SJCRH30 (cell line): ENCODE measurements around the gene CITED1. TPM values are rescaled to one million over a fixed set of nuclear protein-coding genes. Genes with fewer than 3 reads are reported as not detected.

Source experiments
- DNase-seq, 2 experiments: peaks; one replicate each; pipeline ENCODE4 v3.0.0-alpha.2; 2015 to 2020
- H3K27ac ChIP-seq: fragments of 250-450 bp; sonication (Bioruptor Pico); 2 replicates; pipeline ENCODE4 v1.5.1; 2020; ENCODE audit warnings: mild to moderate bottlenecking, moderate library complexity
- H3K27me3 ChIP-seq: fragments of 250-450 bp; sonication (Bioruptor Pico); 2 replicates; pipeline ENCODE4 v1.5.1; 2020; ENCODE audit warnings: mild to moderate bottlenecking, moderate library complexity
- H3K36me3 ChIP-seq: fragments of 250-450 bp; sonication (Bioruptor Pico); 2 replicates; pipeline ENCODE4 v1.5.1; 2020; ENCODE audit warnings: mild to moderate bottlenecking, moderate library complexity
- H3K4me1 ChIP-seq: fragments of 250-450 bp; sonication (Bioruptor Pico); 2 replicates; pipeline ENCODE4 v1.5.1; 2020; ENCODE audit warnings: mild to moderate bottlenecking, moderate library complexity
- H3K4me3 ChIP-seq: fragments of 250-450 bp; sonication (Bioruptor Pico); 2 replicates; pipeline ENCODE4 v1.5.1; 2020; ENCODE audit warnings: mild to moderate bottlenecking, moderate library complexity
- H3K9me3 ChIP-seq: fragments of 250-450 bp; sonication (Bioruptor Pico); replicated peaks from 2 replicates; pipeline ENCODE4 v1.5.1; 2020; ENCODE audit warnings: mild to moderate bottlenecking, moderate library complexity
- total RNA-seq: library from RNA; depleted of rRNA; stranded (reverse); fragments of >200 nt; shearing (Covaris generic); gene quantifications from 2 replicates; pipeline ENCODE4 v1.2.3, GENCODE V29; 2014

The CITED1 gene
- total RNA-seq, 1 experiment from 2014 or later: 8.1 TPM

DNA sequence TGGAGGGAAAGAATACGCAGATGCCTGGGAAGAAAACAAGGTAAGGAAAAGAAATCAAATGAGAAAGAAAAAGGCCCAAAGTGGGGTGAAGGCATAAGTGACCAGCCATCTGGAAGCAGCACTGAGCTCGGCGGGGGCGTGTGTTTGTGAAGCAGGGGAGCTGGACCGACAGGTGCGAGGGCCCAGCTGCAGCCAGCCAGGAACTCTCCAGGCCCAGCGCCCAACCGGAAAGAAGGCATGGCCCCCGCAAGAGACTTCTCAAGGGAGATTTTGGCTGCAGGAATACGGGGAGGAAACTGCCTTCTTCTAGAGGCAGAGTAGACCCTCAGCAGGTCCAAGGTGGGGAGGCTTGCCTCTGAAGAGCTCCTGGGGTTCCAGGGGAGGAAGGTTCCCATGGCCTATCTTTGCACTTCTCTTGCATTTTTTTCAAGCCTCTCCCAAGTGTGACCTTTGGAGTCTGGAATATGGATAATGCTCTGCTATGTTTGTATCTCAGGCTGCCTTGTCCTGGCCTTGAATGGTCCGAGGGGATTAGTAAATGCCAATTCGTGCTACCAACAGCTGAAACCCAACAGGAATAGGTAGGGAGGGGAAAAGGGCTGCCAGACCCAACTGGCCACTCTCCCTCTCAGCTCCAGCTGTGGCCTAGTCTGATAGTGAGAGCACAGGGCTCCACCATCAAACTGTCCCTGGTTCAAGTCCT is 10.8 kb upstream of the CITED1 start:
- Histone ChIP-seq H3K4me3 (no peak overlapping the region), H3K4me1 (peaks cover 7% of the 10 kb centered on the region; the same call in 1 of the 2 replicates), H3K9me3 (no peaks in the 10 kb centered on the region), H3K27me3 (no peaks in the 10 kb centered on the region), H3K27ac (no peak overlapping the region), H3K36me3 (no peaks in the 10 kb centered on the region)
- peak; percentile 54 to 72 for DNase-seq

DNA sequence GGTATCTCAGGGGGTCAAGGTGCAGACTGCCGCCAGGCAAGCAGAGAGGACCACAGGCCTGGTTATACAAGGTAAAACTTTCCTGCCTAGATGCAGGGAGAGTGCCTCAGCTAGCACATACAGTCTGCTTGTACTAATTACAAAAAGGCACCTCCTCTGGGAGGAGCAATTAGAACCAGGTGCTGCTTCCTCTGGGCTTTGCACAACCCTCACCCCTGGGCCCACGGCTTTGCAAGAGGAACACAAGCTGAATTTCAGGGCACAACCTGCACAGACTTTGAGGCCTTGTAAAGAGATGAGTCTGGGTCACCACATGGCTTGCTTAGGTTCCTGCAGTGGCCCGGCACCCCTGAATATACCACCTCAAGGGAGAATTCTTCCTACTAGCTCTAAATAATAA is 9.2 kb upstream of the CITED1 start:
- no peaks in the 10 kb centered on the region for H3K27me3 ChIP-seq
- H3K4me1 ChIP-seq: peaks cover 7% of the 10 kb centered on the region; the same call in 1 of the 2 replicates
- H3K36me3 ChIP-seq: no peaks in the 10 kb centered on the region
- H3K9me3 ChIP-seq: no peaks in the 10 kb centered on the region
- H3K4me3 ChIP-seq: no peak overlapping the region
- H3K27ac ChIP-seq: no peak overlapping the region
- DNase-seq: no peak

DNA sequence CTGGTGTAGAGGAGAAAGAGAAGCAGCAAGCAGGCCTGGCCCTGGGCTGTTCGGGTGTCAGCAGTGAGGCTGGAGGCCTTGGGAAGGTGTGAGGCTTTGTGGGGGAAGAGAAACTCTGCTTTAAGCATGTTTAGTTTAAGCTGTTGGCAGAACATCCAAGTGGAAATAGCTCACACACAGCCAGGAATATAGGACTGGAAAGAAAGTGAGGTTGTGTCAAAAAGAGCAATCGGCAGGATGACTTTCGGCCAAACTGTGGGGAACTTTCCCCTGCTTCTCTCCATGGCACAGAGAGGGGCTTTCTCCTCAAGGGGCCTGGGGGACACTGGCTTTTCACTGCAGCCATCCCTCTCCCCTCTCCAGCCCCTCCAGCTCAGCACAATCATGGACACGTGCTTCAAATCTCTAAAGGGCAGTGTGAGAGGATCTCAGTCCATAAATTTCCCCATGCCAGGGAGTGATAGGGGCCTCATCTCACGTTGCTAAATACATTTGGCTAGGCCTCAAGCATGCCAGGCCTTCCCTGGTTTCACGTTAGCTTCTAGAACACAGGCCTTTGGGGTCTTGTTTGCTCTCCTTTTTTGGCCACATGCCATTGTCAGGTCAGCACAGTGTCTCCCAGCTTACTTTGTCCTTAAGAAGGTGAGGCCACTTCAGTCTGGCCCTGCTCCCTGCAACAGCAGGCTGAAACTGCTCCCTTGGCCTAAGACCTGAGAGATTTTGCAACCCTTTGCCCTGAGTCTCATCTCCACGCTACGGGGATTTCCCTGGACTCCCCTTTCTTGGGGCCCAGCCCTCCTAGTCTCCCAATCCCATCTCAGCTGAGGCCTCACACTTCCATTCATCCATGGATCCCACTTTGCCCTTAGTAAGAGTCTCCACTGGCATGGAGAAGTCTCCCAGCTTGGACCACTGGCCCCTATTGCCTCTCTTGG is 8.3 kb upstream of the CITED1 start:
- no peak for DNase-seq
- H3K4me3 ChIP-seq: no peak overlapping the region

DNA sequence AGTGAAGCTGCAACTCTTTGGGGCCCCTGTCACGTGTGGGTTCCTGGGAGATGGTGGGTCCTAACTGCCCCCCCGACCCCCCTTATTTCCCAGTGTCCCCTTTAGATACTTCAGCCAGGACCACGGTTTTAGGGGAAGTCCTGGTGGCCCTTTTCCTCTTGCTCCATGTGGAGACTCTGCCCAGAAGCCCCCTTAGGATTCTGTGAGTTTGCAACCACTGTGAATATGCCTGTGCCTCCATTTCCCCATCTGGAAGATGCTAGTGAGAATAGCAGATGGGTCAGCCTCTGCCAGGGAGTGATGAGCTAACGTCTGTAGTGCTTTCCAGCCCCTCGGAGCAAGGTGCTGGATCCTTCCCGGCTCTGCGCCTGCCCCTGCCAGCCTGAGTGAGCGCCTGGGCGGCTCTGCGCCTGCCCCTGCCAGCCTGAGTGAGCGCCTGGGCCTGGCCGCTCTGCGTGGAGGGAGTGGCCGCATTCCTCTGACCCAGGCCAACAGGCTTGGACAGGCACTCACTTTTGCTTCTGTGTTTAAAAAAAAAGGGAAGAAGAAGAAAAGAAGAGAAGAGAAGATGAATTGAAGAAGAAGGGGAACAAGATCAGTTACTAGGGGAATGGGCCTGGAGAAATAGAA is 6.7 kb upstream of the CITED1 start:
- Histone ChIP-seq H3K4me1 (peaks cover 7% of the 10 kb centered on the region; the same call in 1 of the 2 replicates), H3K4me3 (no peak overlapping the region), H3K27ac (no peak overlapping the region), H3K36me3 (no peaks in the 10 kb centered on the region), H3K9me3 (no peaks in the 10 kb centered on the region), H3K27me3 (no peaks in the 10 kb centered on the region)
- no peak for DNase-seq

More for the DNA sequence above, 8.3 kb upstream of the CITED1 start:
- Histone ChIP-seq H3K27me3 (no peaks in the 10 kb centered on the region), H3K9me3 (no peaks in the 10 kb centered on the region), H3K4me1 (peaks cover 7% of the 10 kb centered on the region; the same call in 1 of the 2 replicates), H3K36me3 (no peaks in the 10 kb centered on the region), H3K27ac (no peak overlapping the region)

DNA sequence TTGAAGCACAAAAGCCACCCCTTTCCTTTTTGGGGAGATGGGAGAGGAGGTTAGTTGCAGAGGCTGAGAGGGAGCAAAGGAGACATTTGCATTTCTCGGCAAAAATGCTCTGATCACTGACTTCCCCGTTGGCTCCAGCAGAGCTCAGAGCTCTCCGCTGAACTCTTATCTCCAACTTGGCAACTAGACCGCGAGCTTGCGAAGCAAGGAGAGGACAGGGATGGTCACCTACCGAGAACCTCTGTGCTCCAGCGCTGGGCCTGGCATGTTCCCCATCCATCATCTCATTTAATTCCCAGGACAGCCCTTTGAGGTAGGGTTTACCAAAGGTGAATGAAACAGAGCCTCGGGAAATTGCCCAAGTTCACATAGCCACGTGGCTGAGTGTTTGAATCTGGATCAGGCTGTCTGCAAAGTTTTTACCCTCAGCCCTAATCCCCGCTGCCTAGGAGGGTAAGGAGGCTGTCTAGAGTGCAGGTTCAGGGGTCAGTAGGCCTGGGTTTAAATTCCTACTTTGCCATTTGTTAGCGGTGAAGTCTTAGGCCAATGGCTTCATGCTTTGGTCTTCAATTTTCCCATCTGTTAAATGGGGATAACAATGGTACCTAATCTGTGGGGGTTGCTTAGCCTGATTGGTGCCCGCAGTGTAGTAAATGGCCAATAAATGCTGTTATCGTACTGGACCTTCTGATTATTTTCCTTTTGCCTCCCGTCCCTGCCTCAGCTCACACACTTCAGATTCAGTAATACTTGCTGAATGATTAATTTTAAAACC is 3.8 kb upstream of the CITED1 start:
- peaks cover 4% of the 10 kb centered on the region; the same call in 1 of the 2 replicates for H3K27me3 ChIP-seq
- no peaks in the 10 kb centered on the region for H3K4me1 ChIP-seq
- H3K4me3 ChIP-seq: peak overlapping the region; percentile 50

DNA sequence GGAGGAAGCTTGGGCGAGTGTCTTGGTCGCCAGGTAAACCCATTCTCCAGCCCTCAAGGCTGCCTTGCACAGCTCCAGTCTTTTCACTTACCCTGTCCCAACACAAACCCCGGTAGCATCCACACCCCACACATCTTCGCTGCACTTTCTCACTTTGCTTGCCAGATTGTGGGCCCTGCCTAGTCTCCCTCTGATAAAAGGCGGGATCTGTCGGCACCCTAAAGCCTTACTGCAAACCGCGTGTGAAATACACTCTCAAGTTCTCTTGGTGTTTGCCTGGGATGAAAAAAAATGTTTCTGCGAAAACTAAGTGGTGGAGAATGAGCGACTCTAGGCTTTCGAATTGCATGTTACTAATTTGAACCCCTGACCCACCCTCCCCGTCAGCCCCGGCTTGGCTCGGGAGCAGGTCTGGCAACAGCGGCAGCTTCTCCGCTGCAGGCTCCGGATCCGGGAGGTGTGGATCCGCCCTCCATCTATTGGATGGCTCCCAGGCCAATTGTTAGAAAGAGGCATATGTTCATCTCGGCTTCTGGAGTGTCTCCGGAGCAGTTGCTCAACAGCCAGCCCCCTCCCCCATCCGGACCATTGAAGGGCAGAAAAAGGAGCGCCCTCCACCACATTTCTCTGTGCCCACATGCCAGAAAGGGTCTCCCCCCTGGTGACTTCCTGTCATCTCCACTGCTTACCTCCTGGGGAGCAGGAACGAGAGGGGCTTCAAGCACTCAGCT is 3.0 kb upstream of the CITED1 start:
- H3K4me3 ChIP-seq: peak overlapping the region; percentile 50
- H3K27ac ChIP-seq: peak overlapping the region; percentile 17; the same call in 1 of the 2 replicates
- H3K36me3 ChIP-seq: no peaks in the 10 kb centered on the region
- H3K4me1 ChIP-seq: no peaks in the 10 kb centered on the region
- no peaks in the 10 kb centered on the region for H3K9me3 ChIP-seq
- peak; percentile 83 to 88 for DNase-seq
- peaks cover 4% of the 10 kb centered on the region; the same call in 1 of the 2 replicates for H3K27me3 ChIP-seq

More for the DNA sequence above, 3.8 kb upstream of the CITED1 start:
- no peak for DNase-seq
- Histone ChIP-seq H3K9me3 (no peaks in the 10 kb centered on the region), H3K27ac (peak overlapping the region; percentile 17; the same call in 1 of the 2 replicates), H3K36me3 (no peaks in the 10 kb centered on the region)

DNA sequence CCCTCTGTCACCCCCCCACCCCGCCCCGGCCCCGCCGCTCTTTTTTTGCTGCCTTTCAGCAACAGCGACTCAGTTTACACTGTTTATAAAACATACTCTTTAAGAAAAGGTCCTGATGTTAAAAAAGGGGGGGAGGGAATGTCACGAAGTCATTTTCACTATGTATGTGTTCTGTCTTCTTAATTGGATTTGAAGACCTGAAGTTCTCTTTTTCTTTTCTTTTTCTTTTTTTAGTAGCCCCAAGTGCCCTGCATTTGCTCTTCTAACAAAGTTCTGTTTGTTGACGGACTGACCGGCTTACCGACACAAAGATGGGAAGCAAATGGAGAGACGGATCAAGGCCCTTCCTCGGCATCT is 2.5 kb upstream of the CITED1 start:
- Histone ChIP-seq H3K4me1 (no peaks in the 10 kb centered on the region), H3K27me3 (peaks cover 4% of the 10 kb centered on the region; the same call in 1 of the 2 replicates), H3K27ac (no peak overlapping the region), H3K9me3 (no peaks in the 10 kb centered on the region), H3K4me3 (peak overlapping the region; percentile 50), H3K36me3 (no peaks in the 10 kb centered on the region)
- no peak for DNase-seq

DNA sequence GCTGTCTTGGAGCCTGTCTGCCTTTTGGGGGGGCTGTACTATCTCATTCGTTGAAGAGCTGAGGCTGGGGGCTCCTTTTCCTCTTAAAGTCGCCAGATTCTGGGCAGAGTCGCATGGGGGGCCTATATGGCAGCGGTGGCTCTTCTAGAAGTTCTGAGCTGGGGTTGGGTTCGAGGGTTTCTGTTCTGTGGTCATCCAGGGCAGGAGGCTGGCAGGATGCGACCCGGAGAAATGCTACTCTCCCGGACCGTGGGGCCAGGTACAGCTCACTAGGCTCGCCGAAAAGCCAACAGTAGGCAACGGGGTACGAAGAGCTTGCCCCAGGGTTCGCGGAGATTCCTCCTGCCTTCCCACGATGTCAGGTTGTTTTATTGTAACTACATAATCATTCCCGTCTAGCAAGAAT is 1.9 kb upstream of the CITED1 start:
- peak overlapping the region; percentile 80 for H3K4me3 ChIP-seq
- no peak overlapping the region for H3K27ac ChIP-seq
- no peaks in the 10 kb centered on the region for H3K9me3 ChIP-seq
- peak; percentile 20 to 45 for DNase-seq
- no peaks in the 10 kb centered on the region for H3K36me3 ChIP-seq
- no peaks in the 10 kb centered on the region for H3K4me1 ChIP-seq
- peaks cover 4% of the 10 kb centered on the region; the same call in 1 of the 2 replicates for H3K27me3 ChIP-seq

DNA sequence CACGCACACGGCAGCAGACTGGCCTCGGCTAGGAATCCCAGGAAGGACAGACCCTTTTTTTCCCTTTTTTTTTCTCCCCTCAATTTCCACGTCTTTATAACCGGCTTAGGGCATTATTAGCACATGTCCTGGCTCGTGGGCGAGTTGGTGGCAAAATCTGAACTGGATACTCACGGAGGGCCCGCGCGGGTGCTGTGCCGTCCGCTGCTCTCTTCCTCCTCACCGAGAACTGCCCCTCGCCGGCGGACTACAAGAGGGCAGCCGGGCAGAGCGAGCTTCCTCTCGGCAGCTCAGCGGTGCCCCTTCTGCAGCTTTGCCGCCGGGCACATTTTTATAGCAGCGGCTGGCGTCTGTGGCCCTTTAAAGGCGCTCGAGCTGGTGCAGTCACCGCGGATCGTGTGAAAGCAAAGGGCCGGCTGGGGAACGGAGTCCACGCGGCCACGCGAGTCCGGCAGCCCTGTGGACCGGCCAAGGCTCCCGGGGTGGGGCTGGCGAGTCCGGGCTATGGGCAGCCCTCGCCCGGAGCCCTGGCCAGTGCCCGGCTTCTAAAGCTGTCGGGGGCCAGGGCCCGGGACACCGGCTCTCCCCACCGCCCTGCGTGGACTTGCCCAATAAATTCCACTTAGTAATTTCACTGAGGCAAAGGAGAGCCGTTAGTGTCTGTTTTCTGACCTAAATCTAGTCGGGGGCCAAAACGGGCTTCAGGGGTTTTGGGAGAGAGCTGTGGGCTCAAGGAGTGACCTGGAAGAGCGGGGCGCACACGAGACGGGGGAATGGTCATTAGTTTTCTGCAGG is 1.3 kb upstream of the CITED1 start:
- Histone ChIP-seq H3K27me3 (peaks cover 4% of the 10 kb centered on the region; the same call in 1 of the 2 replicates), H3K9me3 (no peaks in the 10 kb centered on the region), H3K36me3 (no peaks in the 10 kb centered on the region), H3K4me3 (peak overlapping the region; percentile 80), H3K4me1 (no peaks in the 10 kb centered on the region), H3K27ac (peak overlapping the region; percentile 24; the same call in 1 of the 2 replicates)
- peak; percentile 78 to 86 for DNase-seq

DNA sequence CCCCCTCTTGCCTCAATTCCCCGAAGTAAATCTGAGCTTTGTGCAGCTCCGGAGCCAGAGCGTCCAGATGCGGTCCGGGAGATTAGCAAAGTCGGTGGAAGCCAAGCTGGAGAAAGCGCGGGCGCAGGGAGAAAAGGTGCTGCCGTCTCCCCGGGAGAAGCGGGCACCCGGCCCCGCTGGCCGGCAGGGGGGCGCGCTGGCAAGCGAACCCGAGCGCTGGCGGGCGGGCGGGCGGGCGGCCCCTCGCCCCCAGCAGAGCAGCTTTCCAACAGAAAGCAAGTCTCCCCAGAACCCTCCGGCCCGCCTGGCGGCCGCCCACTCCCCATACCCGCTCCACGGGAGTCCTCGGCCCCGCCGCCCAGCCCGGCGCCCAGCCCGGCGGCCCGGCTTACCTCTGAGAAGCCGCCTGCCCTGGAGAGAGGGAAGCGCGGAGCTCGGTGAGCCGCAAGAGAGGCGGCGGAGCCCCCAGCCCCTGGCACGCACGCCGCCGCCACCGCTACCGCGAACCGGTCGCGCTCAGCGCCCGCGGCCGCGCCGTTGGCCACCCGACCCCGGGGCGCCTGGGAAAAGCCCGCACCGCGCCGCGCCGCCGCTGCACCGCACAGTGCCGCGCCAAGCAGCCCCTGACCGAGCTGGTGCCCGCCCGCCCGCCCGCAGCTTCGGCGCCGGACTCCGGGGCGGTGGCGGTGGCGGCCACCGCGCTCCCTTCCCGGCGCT is 529 bp upstream of the CITED1 start:
- Histone ChIP-seq H3K27me3 (peaks cover 4% of the 10 kb centered on the region; the same call in 1 of the 2 replicates), H3K36me3 (no peaks in the 10 kb centered on the region), H3K4me1 (no peaks in the 10 kb centered on the region), H3K27ac (no peak overlapping the region), H3K4me3 (peak overlapping the region; percentile 80), H3K9me3 (no peaks in the 10 kb centered on the region)
- DNase-seq: peak; percentile 31 to 39

DNA sequence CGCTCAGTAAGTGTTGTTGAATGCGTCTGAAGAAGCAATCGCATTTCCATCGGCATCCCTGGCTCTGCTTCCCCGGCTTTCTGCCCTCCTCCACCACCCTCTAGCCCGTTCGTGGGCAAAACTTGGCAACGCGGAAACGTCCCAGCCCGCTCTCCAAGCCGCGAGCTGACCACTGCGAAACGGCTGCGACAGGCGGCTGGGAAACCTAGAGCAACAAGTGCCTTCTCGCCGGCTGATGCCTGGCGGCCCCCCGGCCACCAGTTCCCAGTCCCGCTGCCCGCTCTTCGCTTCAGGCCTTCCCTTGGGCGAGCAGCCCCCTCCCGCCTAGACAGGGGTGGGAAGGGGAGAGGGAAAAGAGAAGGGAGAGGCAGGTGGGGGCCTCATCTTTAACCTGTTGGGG is 837 bp downstream of the CITED1 start:
- Histone ChIP-seq H3K27ac (no peak overlapping the region), H3K4me3 (peak overlapping the region; percentile 80), H3K27me3 (peaks cover 4% of the 10 kb centered on the region; the same call in 1 of the 2 replicates), H3K4me1 (peaks cover 2% of the 10 kb centered on the region; the same call in 1 of the 2 replicates), H3K9me3 (no peaks in the 10 kb centered on the region), H3K36me3 (no peaks in the 10 kb centered on the region)
- no peak for DNase-seq

DNA sequence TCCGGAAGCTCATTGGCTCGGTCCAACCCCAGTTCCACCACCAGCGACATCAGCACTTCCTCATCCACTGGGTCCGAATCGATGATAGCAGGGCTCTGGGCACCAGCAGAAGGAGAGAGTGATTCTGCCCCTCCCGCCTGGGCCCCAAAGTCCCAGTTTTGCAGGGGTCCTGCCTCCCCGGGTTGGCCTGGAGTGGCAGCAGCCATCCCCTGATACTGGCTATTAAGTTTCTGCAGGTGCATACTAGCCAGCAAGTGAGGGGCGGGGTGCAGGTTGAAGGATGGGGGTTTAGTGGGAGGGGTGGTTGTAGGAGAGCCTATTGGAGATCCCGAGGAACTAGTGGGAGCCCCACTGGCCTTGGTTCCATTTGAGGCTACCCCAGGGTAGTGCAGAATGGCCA is 3.9 kb downstream of the CITED1 start:
- no peaks in the 10 kb centered on the region for H3K36me3 ChIP-seq
- H3K9me3 ChIP-seq: no peaks in the 10 kb centered on the region
- DNase-seq: no peak
- H3K4me1 ChIP-seq: peaks cover 2% of the 10 kb centered on the region; the same call in 1 of the 2 replicates
- no peak overlapping the region for H3K4me3 ChIP-seq
- H3K27ac ChIP-seq: no peak overlapping the region
- H3K27me3 ChIP-seq: peaks cover 4% of the 10 kb centered on the region; the same call in 1 of the 2 replicates
